ENCODE results near the gene ADGRD1. TPM values are rescaled to one million over a fixed set of nuclear protein-coding genes. Genes with fewer than 3 reads are reported as not detected.

ADGRD1 gene
- polyA plus RNA-seq, 6 donors from 2014 or later: 0.26 to 6.6 (median 1.9) TPM

DNA sequence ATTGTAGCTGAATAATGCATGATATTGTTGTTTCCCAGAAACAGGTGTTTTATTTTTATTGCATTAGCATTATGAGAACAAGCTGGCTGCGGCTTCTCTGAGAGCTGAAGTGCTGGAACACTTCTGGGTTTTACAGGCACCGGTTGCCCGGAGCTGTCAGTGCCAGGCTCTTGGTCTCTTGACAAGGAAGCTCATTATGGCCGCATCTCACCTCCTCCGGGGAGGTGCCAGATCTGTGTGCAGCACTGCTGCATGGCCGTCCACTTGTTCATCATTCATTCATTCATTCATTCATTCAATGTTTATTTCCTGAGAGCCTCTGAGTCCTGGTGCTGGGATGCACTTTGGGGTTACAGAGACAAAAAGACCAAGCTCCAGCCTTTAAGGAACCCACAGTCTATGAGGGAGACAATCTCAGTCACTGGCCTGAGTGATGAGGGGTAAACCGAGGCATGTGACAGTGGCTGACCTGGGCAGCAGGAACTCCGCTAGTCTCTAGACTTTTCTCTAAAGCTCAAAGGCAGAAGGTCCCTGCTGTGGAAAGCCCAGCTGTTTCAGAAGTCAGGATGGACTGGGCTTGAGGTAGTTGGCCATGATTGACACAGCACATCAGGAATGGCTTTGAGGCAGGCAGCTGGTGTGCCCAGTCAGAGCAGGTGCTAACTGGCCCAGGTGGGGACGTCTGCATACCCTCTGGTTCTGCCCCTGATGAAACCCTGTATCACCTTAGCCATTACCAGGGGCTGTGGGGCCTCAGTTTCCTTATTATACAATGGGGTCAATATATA is 181.0 kb downstream of the ADGRD1 start:
- Mint-ChIP-seq H3K4me3 (no peak overlapping the region), H3K27ac (no peak overlapping the region), H3K27me3 (peaks cover 0 to 14% (median 0%) of the 10 kb centered on the region in 3 donors), H3K9me3 (no peaks in the 10 kb centered on the region), H3K4me1 (peaks cover 4 to 11% (median 4%) of the 10 kb centered on the region in 3 donors), H3K36me3 (no peaks in the 10 kb centered on the region)
- ATAC-seq (ENCODE audit: low read depth in 2 of 2) (no peak), DNase-seq (no peak)

DNA sequence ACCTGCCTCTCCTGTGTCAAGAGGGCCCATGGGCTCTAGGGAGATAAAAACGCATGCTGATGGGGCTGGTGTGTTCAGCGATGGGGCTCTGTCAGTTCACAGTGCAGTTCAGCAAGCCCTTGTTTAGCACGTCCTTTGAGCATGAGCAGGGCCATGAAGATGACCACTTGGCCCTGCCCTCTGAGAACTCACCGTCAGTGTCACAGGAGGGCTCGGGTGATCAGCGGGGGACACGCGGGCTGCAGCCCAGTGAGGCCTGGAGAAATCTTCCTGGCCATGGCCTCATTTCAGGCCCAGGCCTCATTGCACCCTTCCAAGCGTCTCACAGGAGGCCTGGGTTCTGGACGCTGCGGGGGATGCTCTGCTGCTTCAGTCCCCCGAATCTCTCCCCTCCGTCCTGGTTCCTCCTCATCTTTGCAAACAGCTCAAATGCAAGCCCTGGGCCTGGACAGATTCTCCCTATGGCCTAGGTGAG is 181.6 kb downstream of the ADGRD1 start:
- DNase-seq: no peak
- Mint-ChIP-seq H3K36me3 (no peaks in the 10 kb centered on the region), H3K27ac (peak overlapping the region in 1 of 6 donors; percentile 76), H3K4me1 (peaks cover 4 to 11% (median 4%) of the 10 kb centered on the region in 3 donors), H3K27me3 (peaks cover 0 to 14% (median 0%) of the 10 kb centered on the region in 3 donors), H3K4me3 (no peak overlapping the region), H3K9me3 (no peaks in the 10 kb centered on the region)
- no peak for ATAC-seq (ENCODE audit: low read depth in 2 of 2)

DNA sequence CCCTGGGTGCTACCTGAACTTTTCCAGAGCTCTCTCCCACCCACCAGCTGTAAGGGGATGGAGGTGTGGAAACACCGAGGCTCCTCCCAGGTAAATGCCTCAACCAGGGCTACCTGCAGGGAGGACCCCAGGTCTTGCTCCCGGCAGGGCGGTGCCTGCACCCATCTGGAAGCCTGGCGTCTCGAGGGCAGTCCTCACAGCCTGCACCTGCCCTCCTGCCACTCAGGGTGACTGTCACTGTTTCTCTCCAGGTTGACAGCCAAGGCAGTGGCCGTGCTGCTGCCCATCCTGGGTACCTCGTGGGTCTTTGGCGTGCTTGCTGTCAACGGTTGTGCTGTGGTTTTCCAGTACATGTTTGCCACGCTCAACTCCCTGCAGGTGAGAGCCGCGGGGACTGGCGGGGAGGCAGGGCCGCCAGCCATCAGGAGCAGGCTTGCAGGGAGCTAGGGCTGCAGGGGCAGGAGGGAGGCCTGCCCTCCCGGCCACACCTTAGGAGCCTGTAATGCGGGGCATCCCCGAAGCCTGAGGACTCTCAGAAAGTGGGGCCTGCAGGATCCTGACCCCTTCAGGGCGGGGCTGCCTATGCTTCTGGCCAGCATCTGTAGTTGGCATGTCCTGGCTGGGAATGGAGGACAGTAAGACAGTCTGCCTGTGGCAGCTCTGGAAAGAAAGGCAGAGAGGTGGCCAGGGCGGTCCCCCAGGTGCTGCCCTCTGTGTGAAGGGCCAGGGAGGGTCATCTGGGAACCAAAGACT is 182.3 kb downstream of the ADGRD1 start:
- peaks cover 0 to 14% (median 0%) of the 10 kb centered on the region in 3 donors for H3K27me3 Mint-ChIP-seq
- DNase-seq (no peak), ATAC-seq (ENCODE audit: low read depth in 2 of 2) (no peak)
- H3K36me3 Mint-ChIP-seq: no peaks in the 10 kb centered on the region
- H3K4me1 Mint-ChIP-seq: peaks cover 4 to 11% (median 4%) of the 10 kb centered on the region in 3 donors
- peak overlapping the region in 1 of 6 donors; percentile 76 for H3K27ac Mint-ChIP-seq
- no peak overlapping the region for H3K4me3 Mint-ChIP-seq
- no peaks in the 10 kb centered on the region for H3K9me3 Mint-ChIP-seq

DNA sequence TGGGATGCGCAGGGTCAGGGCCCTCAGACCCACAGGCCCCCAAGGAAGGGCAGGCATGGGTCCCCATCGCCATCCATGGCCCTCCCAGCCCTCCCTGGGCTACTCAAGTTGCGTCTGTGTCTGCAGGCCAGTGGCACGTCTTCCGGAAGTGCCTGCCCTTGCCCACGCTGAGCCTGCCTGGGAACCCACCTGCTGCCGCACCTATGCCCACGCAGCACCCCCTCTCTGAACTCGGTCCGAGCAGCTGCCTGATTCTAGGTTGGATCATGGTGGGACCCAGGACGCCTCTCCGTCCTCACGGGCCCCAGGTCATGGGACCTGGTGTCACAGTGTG is 182.8 kb downstream of the ADGRD1 start:
- H3K27me3 Mint-ChIP-seq: peaks cover 0 to 14% (median 0%) of the 10 kb centered on the region in 3 donors
- no peak overlapping the region for H3K4me3 Mint-ChIP-seq
- ATAC-seq (ENCODE audit: low read depth in 2 of 2): no peak
- DNase-seq: no peak
- no peaks in the 10 kb centered on the region for H3K9me3 Mint-ChIP-seq
- H3K27ac Mint-ChIP-seq: no peak overlapping the region
- H3K36me3 Mint-ChIP-seq: no peaks in the 10 kb centered on the region
- H3K4me1 Mint-ChIP-seq: peaks cover 4 to 11% (median 4%) of the 10 kb centered on the region in 3 donors

DNA sequence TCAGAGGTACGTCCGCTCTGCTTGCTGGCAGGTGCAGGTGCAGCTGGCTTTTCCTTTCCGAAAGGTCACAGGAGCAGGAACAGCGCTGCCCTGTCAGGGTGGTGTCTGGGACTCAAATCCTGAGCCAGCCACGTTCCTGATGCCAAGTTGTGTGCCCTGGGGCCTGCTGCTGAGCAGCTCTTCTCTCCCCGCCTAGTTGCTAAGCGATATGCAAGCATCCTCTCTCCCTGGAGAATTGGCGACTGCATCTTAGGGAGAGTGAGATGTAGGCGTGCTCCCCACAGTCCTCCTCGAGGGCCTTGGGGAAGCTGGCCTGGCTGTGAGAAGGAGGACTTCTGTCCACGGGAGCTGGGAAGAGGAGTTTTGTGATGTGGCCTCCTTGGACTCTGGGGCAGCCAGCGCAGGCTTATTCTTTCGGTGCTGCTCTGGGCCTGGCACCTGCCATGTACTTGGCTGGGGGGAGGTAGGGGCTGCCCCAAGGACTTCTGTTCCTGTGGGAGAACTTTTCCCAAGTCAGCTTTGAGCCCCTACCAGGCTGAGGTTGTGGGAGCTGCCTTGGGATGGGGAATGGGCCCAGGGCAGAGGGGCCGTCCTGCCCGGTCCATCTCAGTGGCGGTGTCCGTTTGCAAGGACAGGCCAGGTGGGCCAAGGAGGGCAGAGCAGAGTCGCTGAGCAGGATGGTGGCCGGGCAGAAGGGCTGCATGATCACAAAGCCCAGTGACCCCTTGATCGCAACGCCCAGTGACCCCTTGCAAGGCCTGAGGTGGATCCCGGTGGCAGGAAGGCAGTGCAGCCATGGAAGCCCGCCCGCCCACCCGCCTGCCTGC is 183.5 kb downstream of the ADGRD1 start:
- peak overlapping the region in 1 of 8 donors; percentile 44 for H3K4me3 Mint-ChIP-seq
- no peaks in the 10 kb centered on the region for H3K9me3 Mint-ChIP-seq
- H3K27me3 Mint-ChIP-seq: peaks cover 0 to 9% (median 0%) of the 10 kb centered on the region in 3 donors
- no peak for ATAC-seq (ENCODE audit: low read depth in 2 of 2)
- no peak for DNase-seq
- H3K36me3 Mint-ChIP-seq: no peaks in the 10 kb centered on the region
- peaks cover 4 to 10% (median 4%) of the 10 kb centered on the region in 3 donors for H3K4me1 Mint-ChIP-seq
- no peak overlapping the region for H3K27ac Mint-ChIP-seq

DNA sequence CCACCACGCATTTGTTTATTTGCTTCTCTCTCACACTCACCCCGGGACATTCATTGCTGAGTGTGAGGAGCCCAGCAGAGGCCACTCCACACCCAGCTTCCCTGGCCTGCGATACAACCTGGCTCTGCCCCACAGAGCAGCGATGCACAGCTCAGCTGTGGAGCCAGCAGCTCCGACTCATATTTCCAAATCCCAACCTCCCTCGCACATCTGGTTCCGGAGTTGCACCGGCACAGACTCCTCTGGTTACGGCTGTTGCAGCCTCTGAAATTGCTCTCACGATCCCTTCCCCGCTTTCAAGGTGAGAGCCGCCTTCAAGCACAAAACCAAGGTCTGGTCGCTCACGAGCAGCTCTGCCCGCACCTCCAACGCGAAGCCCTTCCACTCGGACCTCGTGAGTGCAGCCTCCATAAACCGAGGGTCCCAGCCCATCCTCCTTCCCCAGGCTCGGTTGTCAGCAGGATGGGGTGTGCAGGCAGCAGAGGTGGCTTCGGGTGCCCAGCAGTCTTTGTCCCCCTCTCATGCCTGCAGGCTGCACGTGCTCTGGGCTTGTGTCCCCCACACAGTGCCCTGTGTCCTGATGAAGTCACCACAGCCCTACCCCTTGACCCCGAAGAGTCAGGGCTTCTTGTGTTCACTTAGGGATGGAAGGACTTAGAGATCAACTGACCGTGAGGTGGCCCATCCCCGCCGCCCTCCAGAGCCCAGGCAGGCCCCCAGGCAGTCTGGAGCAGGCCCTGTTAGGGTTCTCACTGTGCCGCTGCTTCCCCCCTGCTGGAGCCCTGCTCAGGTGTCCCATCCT is 184.3 kb downstream of the ADGRD1 start:
- peaks cover 0 to 6% (median 2%) of the 10 kb centered on the region in 3 donors for H3K4me1 Mint-ChIP-seq
- no peaks in the 10 kb centered on the region for H3K36me3 Mint-ChIP-seq
- H3K4me3 Mint-ChIP-seq: no peak overlapping the region
- peaks cover 0 to 5% (median 0%) of the 10 kb centered on the region in 3 donors for H3K27me3 Mint-ChIP-seq
- no peak overlapping the region for H3K27ac Mint-ChIP-seq
- ATAC-seq (ENCODE audit: low read depth in 2 of 2): no peak
- no peak for DNase-seq
- H3K9me3 Mint-ChIP-seq: no peaks in the 10 kb centered on the region

DNA sequence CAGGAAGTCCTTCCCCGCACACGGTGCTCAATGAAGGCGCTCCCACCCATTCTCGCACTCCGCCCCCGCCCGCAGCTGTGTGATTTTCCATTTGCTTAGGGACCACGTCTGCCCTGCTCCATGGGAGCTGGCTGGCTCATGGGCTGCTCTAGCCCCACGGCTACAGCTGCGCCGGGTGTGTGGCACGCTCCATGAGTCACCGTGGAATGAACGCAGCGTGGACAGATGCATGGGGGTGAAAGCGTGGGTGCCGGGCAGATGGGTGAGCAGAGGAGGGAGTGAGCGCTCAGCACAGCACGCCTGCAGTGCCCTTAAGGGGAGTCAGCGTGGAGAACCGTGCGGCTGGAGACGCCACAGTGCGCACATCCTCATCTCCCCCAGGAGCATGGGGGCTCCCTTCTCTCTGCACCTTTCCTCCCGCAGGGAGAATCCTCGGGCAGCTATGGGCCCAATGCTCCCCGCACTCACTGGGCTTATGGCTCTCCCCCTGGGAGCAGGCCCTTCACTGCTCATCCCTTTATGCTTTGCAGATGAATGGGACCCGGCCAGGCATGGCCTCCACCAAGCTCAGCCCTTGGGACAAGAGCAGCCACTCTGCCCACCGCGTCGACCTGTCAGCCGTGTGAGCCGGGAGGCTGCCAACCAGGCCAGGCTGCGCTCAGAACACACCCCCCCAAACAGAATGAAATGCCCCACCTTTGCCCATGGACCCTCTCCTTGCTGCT is 185.1 kb downstream of the ADGRD1 start:
- H3K4me3 Mint-ChIP-seq: no peak overlapping the region
- H3K9me3 Mint-ChIP-seq: no peaks in the 10 kb centered on the region
- H3K27ac Mint-ChIP-seq: peak overlapping the region in 1 of 6 donors; percentile 32
- H3K27me3 Mint-ChIP-seq: peaks cover 0 to 5% (median 0%) of the 10 kb centered on the region in 3 donors
- no peak for DNase-seq
- peaks cover 5 to 10% (median 8%) of the 10 kb centered on the region in 3 donors for H3K4me1 Mint-ChIP-seq
- ATAC-seq (ENCODE audit: low read depth in 2 of 2): no peak
- H3K36me3 Mint-ChIP-seq: no peaks in the 10 kb centered on the region

DNA sequence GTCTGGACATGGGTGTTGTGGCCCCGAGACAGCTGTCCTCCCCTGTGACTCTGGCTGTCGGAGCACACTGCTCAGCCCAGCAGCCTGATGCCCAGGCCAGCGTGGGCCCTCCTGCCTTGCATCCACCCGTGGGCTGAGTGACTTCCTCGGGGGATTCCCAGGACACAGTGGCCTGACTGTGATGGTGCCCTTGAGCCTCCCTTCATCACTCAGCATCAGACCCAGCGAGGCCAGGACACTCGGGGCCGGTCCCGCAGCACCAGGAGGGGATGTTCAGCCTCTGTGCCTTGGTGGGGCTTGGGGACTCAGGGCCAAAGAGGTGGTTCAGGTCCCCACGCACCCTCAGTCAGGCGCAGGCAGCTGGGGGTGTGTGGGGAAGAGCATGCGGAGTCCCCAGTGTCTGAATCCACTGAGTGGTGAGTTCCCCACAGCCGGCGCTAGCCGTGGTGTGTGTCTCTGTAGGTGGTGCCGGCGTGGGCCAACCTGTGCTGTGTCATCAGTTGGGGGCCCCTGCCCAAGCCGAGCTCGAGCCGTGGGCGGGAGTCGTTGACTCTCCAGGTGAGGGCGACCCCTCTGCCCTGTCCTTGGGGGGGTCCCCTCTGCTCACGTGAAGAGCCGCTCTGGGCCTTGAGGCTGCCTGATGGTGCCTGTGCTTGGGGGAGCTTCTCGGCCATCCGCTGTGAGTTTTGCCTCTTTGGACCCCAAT is 185.8 kb downstream of the ADGRD1 start:
- H3K4me1 Mint-ChIP-seq: peaks cover 5 to 10% (median 8%) of the 10 kb centered on the region in 3 donors

DNA sequence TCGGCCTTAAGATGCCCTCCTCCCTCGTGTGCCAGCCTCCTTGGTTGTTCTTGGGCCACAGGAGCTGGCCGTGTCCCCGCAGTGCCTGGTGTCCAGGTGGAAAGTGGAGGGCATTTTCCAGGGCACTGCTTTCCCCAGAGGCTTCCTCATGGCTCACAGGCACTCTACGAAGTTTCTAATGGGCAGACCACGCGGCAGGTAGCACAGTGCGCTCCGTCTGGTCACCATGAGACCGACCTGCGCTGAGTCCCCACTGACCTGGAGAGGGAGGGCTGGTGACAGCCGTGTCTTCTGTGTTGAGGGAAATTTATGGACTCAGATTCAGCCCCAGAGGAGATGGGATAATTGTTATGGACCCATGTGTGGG is 186.3 kb downstream of the ADGRD1 start:
- ATAC-seq (ENCODE audit: low read depth in 2 of 2) (no peak), DNase-seq (no peak)
- Mint-ChIP-seq H3K27ac (no peak overlapping the region), H3K4me3 (no peak overlapping the region), H3K9me3 (no peaks in the 10 kb centered on the region), H3K4me1 (peaks cover 5 to 10% (median 8%) of the 10 kb centered on the region in 3 donors), H3K27me3 (peaks cover 0 to 5% (median 0%) of the 10 kb centered on the region in 3 donors), H3K36me3 (no peaks in the 10 kb centered on the region)

More for the DNA sequence above, 185.8 kb downstream of the ADGRD1 start:
- Mint-ChIP-seq H3K4me3 (no peak overlapping the region), H3K36me3 (no peaks in the 10 kb centered on the region), H3K27ac (no peak overlapping the region), H3K27me3 (peaks cover 0 to 5% (median 0%) of the 10 kb centered on the region in 3 donors), H3K9me3 (no peaks in the 10 kb centered on the region)
- DNase-seq (no peak), ATAC-seq (ENCODE audit: low read depth in 2 of 2) (no peak)

DNA sequence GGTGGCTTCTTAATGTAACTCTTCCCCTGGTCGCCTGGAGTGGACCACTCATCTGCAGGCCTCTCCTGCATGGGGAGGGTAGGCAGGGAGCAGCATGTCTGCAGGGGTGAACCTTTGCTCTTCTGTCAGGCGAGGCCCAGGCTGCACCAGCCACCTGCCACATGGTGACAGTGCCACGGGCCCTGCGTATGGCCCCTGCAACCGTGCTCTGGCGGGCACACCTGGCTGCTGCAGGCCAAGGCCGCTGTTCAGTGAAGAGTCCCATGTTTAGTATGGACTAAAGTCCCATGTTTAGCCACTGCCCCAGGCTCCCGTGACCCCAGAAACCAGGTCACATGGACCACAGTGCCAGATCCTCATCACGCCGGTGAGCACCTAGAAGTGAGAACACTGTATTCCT is 187.0 kb downstream of the ADGRD1 start:
- Mint-ChIP-seq H3K27me3 (peaks cover 0 to 5% (median 0%) of the 10 kb centered on the region in 3 donors), H3K36me3 (no peaks in the 10 kb centered on the region), H3K27ac (peak overlapping the region in 1 of 6 donors; percentile 43), H3K9me3 (no peaks in the 10 kb centered on the region), H3K4me3 (no peak overlapping the region), H3K4me1 (peaks cover 5 to 10% (median 8%) of the 10 kb centered on the region in 3 donors)
- ATAC-seq (ENCODE audit: low read depth in 2 of 2): no peak
- DNase-seq: no peak

DNA sequence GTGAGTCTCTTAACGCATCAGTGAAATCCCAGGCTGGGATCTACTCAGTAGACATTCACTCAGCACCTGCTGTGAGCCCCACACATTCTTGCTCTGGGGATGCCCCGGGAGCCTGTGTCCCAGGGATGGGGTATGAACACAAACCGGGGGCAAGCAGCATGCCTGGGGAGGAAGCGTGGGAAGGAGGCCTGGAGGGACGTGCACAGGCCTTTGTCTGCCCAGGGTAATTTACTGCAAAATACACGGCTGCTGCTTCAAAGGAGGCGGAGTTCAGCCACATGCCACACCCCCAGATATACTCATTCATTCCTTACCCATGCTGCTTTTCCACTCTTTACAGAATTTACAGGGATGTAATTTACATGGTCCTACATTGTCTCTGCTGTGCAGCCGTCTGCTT is 187.8 kb downstream of the ADGRD1 start:
- DNase-seq (no peak), ATAC-seq (ENCODE audit: low read depth in 2 of 2) (no peak)
- Mint-ChIP-seq H3K27me3 (peaks cover 0 to 5% (median 0%) of the 10 kb centered on the region in 3 donors), H3K4me3 (no peak overlapping the region), H3K9me3 (no peaks in the 10 kb centered on the region), H3K36me3 (no peaks in the 10 kb centered on the region), H3K27ac (no peak overlapping the region), H3K4me1 (peaks cover 5 to 14% (median 8%) of the 10 kb centered on the region in 3 donors)

Data from naive B cell (primary cell).